Measurements from ENCODE around the gene NXPH3.

Gene NXPH3

GRCh38 chr17:49603238-49603637 is 27.6 kb downstream of the NXPH3 start:
- no peak for TF ChIP-seq CTCF (IDR thresholded peaks at IDR 0.05; ENCODE audit: borderline replicate concordance, insufficient read depth, low read depth, low read length)
- H3K4me3 ChIP-seq (ENCODE audit: low read depth, low read length), result no peak overlapping the region

GRCh38 chr17:49603720-49604119 is 28.0 kb downstream of the NXPH3 start:
- H3K4me3 ChIP-seq (ENCODE audit: low read depth, low read length), result no peak overlapping the region
- TF ChIP-seq CTCF (IDR thresholded peaks at IDR 0.05; ENCODE audit: borderline replicate concordance, insufficient read depth, low read depth, low read length), result no peak

GRCh38 chr17:49604314-49604869 is 28.7 kb downstream of the NXPH3 start:
- H3K4me3 ChIP-seq (ENCODE audit: low read depth, low read length), result no peak overlapping the region
- TF ChIP-seq CTCF (IDR thresholded peaks at IDR 0.05; ENCODE audit: borderline replicate concordance, insufficient read depth, low read depth, low read length), result no peak

- H3K4me3 ChIP-seq (ENCODE audit: low read depth, low read length), result no peak overlapping the region
- TF ChIP-seq CTCF (IDR thresholded peaks at IDR 0.05; ENCODE audit: borderline replicate concordance, insufficient read depth, low read depth, low read length), result no peak
Measured at GRCh38 chr17:49610883-49611584, 35.4 kb downstream of the NXPH3 start.

DNA sequence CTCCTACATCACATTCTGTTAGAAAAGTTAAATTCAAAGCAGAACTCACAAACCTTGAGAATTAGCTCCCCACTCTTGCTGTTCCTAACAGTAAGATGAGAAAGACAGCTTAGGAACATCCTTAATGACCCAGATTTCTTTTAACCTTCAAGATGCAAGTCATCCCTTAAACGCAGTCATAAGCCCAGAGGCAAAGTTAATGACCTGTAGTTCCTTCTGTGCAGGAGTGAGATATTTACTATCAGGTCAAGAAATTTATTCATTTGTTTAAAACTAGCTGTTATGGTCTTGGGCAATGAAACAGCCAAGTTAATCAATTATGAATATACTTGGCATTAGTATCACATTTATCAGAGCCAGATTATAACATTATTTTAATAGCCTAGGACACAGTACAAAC is 37.1 kb downstream of the NXPH3 start:
- TF ChIP-seq CTCF (IDR thresholded peaks at IDR 0.05; ENCODE audit: borderline replicate concordance, insufficient read depth, low read depth, low read length), result no peak
- H3K4me3 ChIP-seq (ENCODE audit: low read depth, low read length), result no peak overlapping the region

DNA sequence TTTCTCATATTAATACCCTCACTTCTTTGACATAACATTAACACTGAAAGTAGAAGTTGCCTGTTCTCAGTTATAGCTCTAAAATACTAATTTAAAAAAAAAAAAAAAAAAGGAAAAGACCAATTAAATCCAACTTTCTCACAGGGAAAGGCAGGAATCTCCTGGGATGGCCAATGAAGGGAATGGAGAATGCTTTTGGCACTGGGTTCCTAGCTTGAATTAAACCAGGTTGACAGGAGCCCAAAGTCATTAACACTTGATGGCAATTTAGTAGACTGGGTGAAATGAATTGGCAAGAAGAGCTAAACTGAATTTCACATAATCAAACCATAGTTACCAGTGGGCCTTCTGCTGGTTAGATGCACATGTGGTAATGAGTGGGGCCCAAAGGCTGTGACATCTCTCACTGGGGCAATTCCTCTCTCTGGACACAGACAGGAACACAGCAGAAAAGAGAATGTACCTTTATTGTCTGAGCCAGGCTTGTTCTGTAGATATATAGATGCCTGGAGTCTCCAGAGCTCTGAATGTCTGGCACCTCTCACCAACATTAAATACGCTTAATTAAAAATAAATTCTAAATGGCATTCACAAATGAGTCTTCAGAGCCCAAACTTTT is 37.6 kb downstream of the NXPH3 start:
- H3K4me3 ChIP-seq (ENCODE audit: low read depth, low read length), result no peak overlapping the region
- TF ChIP-seq CTCF (IDR thresholded peaks at IDR 0.05; ENCODE audit: borderline replicate concordance, insufficient read depth, low read depth, low read length), result no peak

DNA sequence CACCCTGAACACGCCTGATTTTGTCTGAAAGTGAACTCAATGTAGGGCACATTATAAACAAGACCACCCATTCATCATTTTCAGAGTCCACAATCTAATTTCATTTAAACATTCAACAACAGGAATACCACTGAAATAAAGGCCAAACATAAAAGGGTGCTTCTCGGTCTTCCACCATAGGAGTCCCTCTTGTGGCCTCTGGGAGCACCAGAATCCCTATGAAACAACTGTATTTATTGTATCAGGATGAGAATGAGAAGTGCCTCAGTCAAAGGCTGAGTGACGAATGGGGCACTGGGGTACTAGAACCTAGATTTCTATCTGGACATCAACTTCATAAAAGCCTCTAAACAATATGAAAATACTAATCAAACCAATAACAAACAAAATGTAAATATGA is 40.4 kb downstream of the NXPH3 start:
- no peak for TF ChIP-seq CTCF (IDR thresholded peaks at IDR 0.05; ENCODE audit: borderline replicate concordance, insufficient read depth, low read depth, low read length)

More for the DNA sequence above, 40.4 kb downstream of the NXPH3 start:
- H3K4me3 ChIP-seq (ENCODE audit: low read depth, low read length), result no peak overlapping the region

Measured in GM12875 (cell line).